CD4-positive, alpha-beta T cell treated with Interleukin-12 subunit alpha and Interleukin-12 subunit beta, for 1 hour (primary cell): Measurements from ENCODE around the gene FOXO3.
"Not testable (repeated sequence)": the region's sequence is repeated elsewhere in the genome, so short reads cannot be mapped to it uniquely, and the experiment has no call there.

ENCODE experiments used
- DNase-seq: peaks from one replicate; pipeline ENCODE4 v3.0.0-alpha.2; 2020

The FOXO3 gene

DNA sequence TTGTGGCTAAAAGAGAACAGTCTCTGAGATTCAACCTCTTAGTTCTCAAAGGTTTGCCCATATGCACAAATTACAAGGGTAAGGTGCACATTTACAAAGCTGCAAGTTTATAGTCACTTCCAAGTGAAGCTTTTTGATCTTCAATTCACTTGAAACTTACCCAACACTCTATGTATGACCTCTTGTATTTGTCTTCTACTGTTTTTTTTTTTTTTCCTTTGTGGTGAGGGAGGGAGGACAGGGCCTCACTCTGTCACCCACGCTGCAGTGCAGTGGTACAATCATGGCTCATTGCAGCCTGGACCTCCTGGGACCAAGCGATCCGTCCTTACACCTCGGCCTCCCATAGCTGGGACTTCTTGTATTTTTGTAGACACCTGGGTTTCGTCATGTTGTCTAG lies 4.5 kb upstream of the FOXO3 start:
- no peak for DNase-seq

DNA sequence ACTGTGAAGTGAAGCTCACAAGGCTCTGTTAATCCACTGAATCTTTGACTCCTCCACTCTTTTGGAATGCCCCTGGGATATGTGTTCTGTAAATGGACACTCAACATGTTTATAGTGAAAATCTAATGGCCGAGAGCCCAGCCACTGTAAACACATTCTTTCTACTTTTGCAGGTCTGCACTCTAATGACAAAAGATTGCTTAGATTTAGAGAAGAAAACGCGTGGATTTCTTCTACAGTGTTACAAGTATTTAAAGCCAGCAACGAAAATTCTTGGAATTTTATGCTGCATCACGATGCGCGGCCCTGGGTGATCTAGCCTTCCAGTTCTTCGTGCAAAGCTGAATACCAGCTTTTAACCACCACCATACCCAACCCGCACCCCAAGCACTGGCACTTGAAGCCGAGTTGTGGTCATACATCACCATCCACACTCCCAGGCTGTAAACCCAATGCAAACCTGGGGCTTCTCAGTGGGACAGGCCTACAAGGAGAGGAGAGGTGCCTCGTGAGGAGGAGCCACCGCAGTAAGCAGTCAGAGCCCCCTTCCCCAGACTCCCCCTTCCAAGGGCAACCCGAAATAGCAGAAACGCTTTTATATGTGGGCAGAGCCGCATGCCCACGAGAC lies 3.7 kb upstream of the FOXO3 start:
- DNase-seq, result no peak

DNA sequence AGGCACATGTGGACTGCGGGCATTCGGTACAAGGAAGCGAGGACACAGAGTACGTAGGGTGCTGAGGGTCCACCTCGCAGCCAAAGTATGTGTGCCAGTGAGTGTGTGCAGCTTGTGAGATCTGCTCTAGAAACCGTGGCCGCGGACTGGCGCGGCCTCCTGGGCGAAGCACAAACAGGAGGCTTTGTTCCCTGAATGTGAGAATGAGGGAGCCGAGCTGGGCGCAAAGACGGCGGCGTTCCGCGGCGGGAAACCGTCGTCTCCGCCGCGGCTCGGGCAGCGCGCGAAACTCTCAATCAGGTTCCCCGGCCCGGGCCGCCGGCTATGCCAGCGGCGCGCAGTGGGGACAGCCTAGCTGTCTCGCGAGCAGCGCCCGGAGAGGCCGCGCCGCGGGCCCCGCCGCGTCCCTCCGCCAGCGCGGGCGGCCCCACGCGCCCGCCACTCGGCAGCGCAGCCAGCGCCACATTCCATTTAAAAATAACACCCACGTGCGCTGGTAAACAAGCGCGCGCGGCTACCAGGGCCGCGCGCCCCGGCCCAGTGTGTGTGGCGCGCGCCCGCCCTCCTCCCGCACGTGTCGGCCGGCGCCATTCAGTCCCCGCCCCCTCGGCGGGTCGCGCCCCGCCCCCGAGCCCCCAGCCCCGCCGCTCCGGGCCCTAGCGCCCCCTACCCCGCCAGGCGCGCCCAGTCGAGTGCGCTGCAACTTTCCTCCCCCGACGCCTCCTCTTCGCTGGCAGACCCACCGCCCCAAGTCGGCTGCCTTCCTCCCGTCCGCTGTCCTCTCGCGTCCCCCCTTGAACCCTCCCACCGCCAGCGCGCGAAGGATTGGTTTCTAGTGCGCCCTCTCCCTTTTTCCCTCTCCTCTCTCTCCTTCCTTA lies 3.0 kb upstream of the FOXO3 start:
- peak; percentile 90 for DNase-seq

DNA sequence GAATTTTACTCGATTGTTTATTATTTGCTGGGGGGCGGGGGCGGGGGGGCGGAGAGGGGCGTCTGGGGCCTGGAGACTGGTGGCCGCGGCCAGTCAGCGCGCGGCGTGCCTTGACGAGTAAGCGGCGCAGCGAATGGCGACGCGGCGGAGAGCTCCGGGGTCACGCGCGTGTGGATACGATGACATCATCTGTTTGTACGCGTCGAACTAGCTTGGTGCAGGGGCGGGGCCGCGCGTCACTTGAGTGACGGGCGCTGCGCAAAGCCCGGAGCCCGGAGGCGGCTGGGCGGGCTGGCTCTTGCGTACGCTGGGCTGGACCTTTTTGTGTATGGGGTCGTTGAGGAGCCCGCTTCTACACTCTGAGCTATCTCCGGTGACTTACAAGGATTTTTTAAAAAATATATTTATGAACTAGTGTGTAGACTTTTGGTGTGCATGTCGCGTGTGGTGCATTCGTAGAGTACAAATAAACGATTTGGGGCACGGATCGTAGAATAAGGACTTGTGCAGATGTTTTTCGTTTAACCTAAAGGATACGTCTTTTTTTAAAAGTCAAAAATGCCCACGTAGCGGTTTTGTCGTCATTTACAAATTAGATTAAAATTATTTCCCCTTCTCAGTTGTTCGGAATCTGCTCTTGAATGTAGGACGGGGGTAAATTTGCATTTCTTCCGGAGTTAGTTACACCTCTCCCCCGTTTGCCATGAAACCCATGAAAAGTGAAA lies 2.2 kb upstream of the FOXO3 start:
- peak; percentile 98 for DNase-seq

DNA sequence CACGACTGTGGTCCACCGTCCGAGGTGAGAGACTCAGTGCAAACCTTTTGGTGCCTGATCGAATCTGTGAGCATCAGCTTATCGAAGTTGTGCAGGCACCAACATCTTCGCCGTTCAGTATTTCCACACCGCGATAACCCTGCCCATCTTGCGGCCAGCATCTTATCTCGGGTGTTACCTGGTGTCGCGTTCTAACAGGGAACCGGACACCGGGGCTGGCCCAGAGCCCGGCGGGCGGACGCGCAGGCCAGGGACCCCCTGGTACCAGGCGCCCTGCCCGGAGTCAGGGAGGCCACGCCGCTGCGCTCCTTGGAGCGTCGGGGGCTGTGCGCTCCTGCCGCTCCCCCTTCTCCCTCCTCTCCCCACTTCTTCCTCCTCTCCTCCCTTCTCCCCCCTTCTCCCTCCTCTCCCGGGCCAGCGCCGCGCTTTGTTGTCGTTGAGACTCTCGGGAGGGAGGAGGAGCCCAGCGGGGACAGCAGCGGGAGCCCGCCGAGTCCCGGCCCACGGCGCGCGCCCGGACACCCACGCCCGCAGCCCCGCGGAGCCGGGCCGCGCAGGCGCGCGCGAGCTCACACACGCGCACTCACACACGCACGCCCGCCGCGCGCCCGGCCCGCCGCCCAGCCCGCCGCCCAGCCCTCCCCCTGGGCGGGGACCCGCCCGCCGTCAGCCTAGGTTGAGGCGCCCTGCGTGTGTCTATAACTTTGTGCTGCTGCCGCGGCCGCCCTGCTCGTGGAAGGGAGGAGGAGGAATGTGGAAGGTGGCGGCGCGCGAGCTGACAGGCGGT lies 1.4 kb upstream of the FOXO3 start:
- DNase-seq, result peak; percentile 95

DNA sequence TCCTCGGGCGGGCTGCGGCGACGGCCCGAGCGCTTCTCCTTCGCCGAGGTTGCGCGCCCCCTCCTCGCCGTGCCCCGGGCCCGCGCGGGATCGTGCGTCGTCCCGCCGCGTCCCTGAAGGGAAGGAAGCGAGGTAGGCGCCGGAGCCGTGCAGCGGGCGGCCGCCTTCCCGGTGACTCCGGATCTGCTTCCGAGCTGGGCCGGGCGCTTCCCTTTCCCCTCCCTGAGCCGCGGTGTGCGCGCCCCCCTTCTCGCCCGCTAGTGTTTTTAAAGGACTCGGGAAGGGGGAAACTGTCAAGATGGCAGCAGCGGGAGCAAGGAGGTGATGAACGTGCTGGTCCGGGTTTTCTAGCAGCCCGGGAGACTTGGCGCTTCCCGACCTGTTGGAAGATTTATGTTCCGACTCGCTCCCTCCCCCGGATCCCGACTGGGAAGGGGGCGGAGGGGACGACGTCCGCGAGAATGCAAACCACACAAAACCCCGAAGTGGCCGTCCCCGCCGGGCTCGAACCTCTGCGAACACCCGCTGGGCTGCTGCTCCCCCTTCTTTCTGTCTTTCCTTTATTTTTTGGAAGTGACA lies 744 bp upstream of the FOXO3 start:
- DNase-seq, result peak; percentile 26

DNA sequence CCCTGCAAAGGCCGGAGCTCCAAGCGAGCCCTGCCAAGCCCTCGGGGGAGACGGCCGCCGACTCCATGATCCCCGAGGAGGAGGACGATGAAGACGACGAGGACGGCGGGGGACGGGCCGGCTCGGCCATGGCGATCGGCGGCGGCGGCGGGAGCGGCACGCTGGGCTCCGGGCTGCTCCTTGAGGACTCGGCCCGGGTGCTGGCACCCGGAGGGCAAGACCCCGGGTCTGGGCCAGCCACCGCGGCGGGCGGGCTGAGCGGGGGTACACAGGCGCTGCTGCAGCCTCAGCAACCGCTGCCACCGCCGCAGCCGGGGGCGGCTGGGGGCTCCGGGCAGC lies 561 bp downstream of the FOXO3 start:
- not testable (repeated sequence) for DNase-seq

DNA sequence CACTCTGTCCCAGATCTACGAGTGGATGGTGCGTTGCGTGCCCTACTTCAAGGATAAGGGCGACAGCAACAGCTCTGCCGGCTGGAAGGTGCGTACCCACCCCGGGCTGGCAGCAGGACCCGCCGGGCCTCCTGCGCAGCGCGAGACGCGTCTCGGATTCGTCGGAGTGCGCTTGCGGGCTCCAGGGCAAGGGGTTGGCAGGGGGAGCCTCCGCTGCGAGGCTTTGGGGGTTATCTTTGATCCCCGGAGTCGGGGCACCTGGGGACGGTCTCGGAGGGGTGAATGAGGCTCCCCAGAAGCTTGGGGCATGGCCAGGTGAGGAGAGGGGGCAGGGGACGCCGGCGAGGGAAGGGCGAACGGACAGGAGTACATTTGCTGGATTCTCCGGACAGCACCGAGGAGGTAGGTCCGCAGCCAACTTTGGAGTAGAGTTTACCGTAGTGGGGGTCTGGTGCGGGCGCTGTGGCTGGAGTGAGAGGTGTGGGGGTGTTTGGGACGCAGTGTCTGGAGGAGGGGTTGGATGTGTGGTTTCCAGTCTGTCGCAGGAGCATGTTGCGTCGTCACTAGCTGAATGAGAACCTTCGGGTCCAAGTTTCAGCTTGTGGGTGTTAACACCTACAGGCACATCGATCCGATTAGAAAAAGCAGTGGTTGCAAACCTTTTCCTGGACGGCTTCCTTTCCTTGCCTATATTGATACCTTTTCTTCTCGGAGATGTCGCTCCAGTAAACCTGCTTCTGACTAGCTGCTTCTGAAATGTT lies 1.2 kb downstream of the FOXO3 start:
- DNase-seq, result no peak

DNA sequence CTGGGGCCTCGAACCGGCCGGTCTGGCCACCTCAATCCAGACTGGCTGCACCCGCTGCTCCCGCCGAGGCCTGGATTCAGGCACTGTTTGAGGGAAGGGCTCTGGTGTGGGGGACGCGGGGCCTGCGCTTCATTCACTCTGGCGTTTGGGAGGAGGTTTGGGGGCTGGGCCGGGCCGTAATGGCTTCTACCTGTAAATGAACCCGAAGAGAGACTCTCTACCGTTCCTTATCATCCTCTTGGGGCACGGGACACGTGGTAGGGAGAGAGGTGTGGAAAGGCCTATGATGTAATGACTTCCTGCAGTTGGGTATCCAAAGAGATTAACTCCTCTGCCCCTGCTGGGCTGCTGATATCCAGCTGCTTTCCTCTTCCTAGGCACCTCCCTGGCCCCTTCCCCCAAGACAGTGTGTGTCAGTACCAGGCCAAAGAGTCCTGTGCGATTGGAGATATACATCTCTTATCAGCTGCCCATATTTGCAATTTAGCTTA lies 1.8 kb downstream of the FOXO3 start:
- no peak for DNase-seq

DNA sequence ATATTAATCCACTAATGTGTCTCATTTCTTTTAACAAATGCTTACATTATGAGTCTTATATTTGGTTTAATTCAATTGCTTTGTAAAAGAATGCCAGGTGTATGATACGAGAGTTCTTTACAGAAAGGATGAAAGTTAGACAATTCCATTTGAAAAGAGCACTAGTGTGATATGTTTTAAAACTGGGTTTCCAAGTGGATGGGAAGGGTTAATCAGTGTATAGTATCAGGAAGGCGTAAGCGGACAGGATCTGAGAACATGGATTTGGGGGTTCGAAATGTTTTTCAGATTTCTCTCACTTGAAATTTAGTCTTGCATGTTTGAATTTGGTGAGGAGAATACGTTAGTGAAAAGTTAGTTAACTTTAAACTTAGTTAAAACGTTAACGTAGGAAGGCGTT lies 2.6 kb downstream of the FOXO3 start:
- DNase-seq, result no peak

DNA sequence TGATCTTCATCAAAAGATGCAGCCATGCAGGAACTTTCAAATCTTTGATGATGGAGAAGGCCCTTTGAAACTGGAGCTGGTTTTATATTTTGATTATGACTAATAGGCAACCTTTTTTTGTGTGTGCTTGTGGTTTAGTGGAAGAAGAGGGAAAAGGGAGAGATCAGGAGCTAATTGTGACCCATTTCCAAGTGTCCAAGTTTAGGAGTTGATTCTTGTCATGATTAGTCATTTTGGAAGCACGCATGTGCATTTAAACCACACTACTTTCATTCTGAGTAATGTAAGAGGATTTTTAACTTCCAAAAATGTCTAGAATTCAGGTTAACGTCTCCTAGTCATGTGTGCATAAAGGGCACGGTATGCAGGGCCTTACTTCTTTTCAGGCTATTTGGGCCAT lies 3.5 kb downstream of the FOXO3 start:
- DNase-seq, result no peak

DNA sequence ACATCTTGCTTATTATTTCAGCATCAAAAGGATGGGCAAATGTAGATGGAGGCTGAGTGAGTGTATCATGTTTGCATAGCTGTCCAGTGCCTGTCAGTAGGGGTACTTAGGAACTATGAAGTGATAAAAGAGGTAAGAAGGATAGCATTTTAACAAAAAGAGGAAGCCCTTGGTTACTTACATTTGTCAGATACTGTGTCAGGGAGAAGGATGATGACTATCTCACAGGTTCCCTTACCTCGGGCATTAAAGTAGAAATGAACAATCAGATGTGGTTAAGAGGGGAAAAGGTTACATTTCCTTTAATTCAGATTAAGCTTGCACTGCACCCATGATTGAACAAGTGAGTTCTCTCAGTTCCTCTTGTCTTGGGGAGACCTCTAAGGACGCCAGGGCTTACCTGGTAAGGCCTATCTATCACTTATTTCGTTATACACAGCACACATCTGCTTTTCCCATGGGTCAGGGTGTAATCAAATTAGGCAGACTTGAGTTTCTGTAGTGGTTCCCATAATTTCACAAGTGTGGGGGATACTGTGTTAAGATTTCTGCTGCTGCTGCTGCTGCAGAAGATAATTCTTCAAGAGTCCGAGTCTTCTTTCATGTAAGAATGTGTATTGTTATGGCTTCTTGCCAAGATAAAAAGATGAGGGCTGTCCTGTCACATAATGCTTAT lies 4.5 kb downstream of the FOXO3 start:
- peak; percentile 61 for DNase-seq

DNA sequence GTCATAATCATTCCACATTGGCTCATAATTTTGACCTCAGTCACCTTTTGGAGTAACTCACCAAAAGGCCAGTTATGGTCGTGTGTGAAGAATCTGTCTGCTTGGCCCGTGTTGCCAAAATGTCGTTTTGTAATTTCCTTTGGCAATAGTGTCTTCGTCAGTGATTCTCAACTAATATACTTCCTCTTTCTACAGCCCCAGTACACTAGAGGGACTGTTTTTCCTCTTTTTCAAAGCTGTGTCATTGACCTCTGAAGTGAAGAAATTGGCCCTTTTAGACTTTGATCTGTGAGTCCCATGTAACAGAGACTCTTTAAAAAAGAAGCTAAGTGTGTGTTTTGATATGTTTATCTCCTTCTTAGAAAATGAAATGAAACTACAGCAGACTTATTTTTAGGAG lies 5.2 kb downstream of the FOXO3 start:
- DNase-seq, result peak; percentile 36

DNA sequence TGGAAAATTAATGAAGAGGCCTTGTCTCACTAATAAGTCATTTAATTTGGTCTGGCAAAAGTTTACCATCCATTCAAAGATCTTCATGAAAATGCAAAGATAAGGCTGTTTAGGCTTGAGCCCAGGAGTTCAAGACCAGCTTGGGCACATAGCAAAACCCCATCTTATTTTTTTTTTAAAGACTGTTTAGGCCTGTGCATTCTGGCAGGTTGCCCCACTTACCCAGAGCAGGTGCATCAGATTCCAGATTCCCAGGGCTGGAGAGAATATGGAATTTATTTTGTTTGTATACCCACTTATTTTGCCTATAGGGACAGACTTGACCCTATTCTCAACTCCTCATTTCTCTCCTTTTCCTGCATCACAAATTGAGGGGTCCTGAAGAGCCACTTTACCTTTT lies 5.7 kb downstream of the FOXO3 start:
- DNase-seq, result no peak

DNA sequence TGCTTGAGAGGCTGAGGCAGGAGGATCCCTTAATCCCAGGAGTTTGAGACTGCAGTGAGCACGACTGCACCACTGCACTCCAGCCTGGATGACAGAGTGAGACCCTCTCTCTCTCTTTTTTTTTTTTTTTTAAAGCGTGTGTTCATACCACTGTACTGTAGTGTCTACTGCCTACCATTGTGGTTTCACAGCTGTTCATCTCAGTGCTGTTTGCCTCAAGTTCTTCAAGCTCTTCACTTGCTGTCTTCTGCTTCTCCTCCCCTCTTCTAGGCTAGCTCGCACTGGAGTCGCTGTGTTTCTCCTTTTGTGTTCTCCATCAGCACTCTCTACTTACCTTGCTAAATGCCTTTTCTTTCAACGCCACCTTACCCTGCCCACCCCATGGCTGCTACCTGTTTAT lies 7.4 kb downstream of the FOXO3 start:
- DNase-seq, result no peak

DNA sequence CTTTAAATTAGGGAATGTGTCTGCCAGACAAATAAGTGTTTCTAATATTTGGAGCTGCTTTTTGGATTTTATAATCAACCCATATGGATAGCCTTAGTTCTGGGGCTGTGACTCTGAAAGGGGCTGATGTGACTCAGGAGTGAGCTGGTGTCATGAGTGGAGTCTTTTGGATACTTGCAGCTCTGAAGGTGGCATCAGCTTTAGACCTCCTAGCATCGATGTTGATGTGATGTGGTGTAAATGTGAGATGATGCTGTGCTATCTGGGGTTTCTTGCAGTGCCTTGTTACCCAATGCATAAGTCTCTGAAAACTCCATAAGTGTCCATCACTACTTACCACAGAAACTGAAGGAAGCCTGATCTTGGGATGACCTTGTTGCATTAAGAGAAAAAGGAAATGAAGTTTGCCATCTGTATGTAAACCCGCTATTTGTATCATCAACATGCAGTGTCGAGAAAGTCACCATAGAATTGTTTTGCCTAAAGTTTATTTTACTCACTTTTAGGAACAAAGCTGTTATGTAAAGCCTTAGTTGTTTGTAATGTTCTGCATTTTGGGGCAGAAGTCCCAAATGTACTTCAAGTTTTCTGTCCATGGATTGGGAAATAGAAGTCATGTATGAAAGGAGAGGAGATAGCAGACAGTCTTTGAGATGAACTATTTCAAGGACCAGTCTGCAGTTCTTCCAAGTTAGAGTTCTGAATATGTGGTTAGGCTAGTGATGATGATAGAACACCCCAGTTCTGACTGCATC lies 8.0 kb downstream of the FOXO3 start:
- DNase-seq, result no peak

DNA sequence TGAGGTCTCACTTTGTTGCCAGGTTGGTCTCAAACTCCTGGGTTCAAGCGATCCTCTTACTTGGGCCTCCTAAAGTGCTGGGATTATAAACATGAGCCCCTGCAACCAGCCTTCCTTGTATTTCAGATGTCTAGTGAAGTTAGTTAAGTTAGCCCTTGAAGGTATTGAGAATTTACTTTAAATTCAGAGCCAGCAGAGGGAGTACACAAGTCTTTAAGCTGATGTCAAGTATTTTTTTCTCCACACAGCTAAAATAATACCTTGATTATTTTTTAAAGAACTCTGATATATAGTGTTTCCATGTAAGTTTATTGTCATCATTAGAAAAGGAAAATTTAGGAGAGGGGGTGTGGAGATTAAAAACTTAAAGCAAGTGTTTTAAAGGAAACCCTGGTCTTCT lies 9.8 kb downstream of the FOXO3 start:
- DNase-seq, result no peak

DNA sequence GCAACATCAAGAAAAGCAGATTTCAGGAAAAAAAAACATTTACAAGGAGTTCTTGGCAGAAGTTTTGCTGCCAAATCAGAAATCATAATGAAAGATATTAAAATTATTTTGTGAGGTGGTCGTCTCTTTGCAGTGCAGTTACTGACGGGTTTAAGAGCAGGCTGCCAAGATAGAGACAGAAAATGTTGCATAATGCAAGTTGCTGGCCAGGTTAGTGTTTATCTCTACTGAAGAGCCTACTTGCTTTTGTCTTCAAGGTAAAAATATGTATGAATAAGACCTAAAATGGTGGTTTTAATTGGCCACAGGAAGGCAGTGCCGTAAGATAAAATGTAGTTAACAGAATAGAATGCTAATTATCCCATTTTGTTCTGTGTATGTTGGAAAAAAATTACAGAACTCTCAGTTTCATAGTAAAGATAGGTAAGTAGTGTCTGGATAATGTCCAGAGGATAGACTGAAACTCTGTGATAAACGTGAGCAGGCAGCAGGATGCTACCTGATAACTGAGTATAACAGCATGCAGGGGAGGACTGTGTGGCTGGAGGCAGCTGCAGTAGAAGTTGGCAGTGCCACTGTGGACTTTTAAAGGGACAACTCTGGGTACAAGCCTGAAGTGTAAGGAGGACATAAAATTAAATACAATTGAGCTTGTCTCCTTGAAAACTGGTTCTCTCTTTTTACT lies 13.9 kb downstream of the FOXO3 start:
- DNase-seq, result no peak

DNA sequence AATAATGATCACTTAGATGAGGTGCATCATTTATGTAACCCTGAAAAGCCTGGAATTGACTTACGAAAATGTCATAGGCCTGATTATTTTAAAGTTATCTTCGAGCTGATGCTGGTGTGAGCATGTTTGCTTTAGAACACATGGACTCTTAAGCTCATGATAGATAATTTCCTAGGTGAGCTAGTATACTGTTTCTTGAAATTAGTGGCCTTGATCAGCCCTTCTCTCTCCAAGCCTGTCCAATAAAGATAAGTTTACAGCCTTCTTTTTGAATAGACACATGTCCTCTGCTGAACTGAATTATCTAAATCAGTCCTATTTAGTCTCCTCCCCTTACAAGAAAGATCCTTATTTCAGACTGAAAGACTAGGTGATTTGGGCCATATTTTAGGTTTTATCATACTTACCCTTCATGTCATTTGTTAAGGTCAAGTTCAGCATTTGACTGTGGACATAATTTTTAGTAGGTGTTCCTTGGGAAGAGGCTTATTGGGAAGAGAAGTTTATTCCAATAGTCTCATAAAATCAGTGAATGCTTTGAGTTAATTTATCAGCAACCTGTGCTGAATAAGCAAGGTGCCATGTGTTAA lies 15.3 kb downstream of the FOXO3 start:
- DNase-seq, result no peak

DNA sequence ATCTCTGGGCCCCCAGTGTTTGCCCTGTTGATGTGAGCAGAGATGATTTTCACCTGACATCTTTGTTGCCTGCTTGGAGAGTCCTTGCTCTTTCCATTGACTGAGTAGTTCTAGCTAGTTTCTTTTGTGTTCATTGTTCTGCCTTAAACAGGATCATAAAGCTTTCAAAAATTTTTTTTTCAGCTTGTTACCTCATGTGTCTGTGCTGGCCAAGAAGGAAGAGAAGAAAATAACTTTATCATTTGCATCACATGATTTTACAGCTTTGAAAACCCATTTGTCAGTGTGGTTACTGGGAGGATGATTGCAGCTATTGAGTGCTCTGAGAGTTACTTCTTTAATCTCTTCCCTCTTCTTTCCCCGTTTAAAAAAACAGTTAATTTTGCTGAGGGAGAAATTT lies 16.0 kb downstream of the FOXO3 start:
- DNase-seq, result no peak
